ENCODE data around the gene OCIAD1. TPM values are rescaled to one million over a fixed set of nuclear protein-coding genes. Genes with fewer than 3 reads are reported as not detected.

Gene OCIAD1
- total and polyA plus RNA-seq, 2 donors (not counting 1 experiment from before 2014, with no cell fraction given) = 82.3 to 119 TPM

DNA sequence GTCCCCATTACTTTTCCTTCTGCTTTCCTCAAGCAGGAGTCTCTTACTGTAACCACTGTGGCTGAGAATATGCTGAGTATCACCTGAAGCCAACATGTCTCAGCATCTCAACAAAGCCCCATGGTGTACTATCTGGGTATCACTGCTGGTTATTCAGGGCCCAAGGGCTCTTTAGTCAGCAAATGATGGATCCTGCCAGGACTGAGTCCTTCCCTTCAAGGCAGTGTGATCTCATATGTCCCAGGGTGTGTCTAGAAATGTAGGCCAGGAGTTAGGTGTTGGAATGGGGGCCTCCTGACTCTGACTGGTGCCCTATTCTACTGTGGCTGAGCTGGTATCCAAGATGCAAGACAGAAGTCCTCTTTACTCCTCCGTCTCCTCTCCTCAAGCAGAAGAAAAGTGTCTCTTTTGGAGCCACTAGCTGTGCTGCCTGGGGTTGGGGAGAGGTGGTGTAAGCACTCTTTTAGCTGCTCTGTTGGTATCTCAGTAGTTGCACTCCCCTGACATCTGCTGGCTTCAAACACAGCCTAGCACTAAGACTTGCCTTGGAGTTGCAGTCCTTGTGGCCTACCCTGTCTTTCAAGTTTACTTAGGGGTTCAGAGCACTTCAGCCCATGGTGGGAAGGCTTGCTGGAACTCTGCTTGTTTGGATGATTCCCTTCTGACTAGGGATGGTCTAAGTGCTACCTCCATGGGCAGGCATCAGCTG lies 47.1 kb downstream of the OCIAD1 start:
- Histone ChIP-seq H3K4me2 (replicated peaks; ENCODE audit: low read depth, low read length, poor library complexity, severe bottlenecking) (no peak overlapping the region), H3K27ac (ENCODE audit: low read length in 2 of 2) (no peak overlapping the region), H3K79me2 (ENCODE audit: control insufficient read depth, insufficient read depth, low read length) (no peaks in the 10 kb centered on the region), H3K9me3 (ENCODE audit: control extremely low read depth in 1 of 3, control insufficient read depth in 2 of 3, insufficient read depth in 1 of 3, low read length in 2 of 3) (peaks cover 0 to 3% (median 1%) of the 10 kb centered on the region in 3 donors), H2AFZ (ENCODE audit: insufficient read depth, low read depth, low read length, poor library complexity, severe bottlenecking) (no peak overlapping the region), H4K20me1 (ENCODE audit: control insufficient read depth, insufficient read depth, low read length, poor library complexity, severe bottlenecking) (no peaks in the 10 kb centered on the region), H3K4me1 (ENCODE audit: control insufficient read depth in 2 of 2, insufficient read depth in 2 of 2, low read length in 2 of 2) (no peaks in the 10 kb centered on the region), H3K36me3 (replicated peaks in 1 of 2; ENCODE audit: control extremely low read depth in 1 of 2, control insufficient read depth in 1 of 2, extremely low read depth in 1 of 2, insufficient read depth in 2 of 2, low read length in 1 of 2) (no peaks in the 10 kb centered on the region), H3K4me3 (ENCODE audit: control extremely low read depth in 1 of 5, extremely low read depth in 1 of 5, insufficient read depth in 1 of 5, low read depth in 2 of 5, low read length in 4 of 5) (no peak overlapping the region), H3K9ac (ENCODE audit: low read length) (no peak overlapping the region), H3K27me3 (replicated peaks in 1 of 4; ENCODE audit: control extremely low read depth in 1 of 4, control insufficient read depth in 3 of 4, insufficient read depth in 4 of 4, low read length in 3 of 4) (no peaks in the 10 kb centered on the region)
- Mint-ChIP-seq H3K27me3 (no peaks in the 10 kb centered on the region), H3K27ac (no peak overlapping the region), H3K4me1 (no peaks in the 10 kb centered on the region), H3K9me3 (ENCODE audit: insufficient read depth) (no peaks in the 10 kb centered on the region), H3K4me3 (no peak overlapping the region)
- ChIA-PET POLR2A (no interaction called here), CTCF (no interaction called here)
- intact Hi-C loops (cut with micrococcal nuclease) = no loop called here
- no CpG with 5 or more reads among the region's 1 CpG for WGBS (ENCODE audit: insufficient coverage)
- no peak for TF ChIP-seq EZH2 (IDR thresholded peaks at IDR 0.05; ENCODE audit: borderline replicate concordance, insufficient read depth, low read depth, low read length, poor library complexity, severe bottlenecking)
- TF ChIP-seq, protein P1, sequence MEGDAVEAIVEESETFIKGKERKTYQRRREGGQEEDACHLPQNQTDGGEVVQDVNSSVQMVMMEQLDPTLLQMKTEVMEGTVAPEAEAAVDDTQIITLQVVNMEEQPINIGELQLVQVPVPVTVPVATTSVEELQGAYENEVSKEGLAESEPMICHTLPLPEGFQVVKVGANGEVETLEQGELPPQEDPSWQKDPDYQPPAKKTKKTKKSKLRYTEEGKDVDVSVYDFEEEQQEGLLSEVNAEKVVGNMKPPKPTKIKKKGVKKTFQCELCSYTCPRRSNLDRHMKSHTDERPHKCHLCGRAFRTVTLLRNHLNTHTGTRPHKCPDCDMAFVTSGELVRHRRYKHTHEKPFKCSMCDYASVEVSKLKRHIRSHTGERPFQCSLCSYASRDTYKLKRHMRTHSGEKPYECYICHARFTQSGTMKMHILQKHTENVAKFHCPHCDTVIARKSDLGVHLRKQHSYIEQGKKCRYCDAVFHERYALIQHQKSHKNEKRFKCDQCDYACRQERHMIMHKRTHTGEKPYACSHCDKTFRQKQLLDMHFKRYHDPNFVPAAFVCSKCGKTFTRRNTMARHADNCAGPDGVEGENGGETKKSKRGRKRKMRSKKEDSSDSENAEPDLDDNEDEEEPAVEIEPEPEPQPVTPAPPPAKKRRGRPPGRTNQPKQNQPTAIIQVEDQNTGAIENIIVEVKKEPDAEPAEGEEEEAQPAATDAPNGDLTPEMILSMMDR (IDR thresholded peaks at IDR 0.05) = no peak
- no peak for ATAC-seq (ENCODE audit: low read depth)
- no peak for DNase-seq

DNA sequence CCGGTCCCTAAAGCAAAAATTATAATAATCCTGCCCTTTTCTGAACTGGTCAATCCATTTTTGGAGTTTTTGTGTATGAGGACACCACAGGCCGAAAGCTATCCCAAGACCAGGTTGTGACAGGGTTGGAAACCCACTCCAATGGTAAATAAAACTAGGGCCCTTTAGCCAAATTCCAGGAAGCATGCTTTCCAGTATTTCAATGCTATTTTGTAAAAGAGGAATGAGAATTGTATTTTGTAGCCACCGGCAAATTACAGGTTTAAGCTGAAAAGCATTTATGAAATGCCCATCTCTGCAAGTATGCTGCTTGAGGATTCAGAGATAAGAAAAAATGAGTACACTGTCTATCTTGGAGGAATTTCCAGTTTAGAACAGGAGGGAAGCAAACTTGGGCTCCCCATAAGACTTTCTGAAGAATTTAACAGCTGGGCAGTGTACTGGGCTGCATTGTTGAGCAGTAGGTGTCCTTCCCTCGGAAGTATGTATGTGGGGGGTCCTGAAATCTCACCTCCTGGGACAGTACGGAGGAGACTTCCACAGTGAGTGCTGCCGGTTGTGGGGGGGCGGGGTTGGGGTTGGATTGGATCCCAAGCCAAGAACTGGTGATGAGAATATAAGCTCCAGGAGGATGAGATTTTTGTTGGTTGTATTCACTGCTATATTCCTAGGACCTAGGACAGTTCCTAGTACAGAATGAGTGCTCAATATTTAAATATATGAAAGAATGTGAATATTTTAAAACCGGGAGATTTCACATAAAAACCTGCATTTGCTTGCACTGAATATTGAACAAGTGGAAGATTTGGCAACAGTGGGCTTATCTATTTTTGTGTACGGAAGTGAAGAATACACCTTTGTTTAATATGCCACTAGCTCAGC lies 48.9 kb downstream of the OCIAD1 start:
- CTCF ChIA-PET = no interaction called here
- WGBS (ENCODE audit: insufficient coverage) = 83% methylated on average over 1 of the region's 9 CpGs
- Histone ChIP-seq H3K36me3 (replicated peaks in 1 of 2; ENCODE audit: control extremely low read depth in 1 of 2, control insufficient read depth in 1 of 2, extremely low read depth in 1 of 2, insufficient read depth in 2 of 2, low read length in 1 of 2) (no peaks in the 10 kb centered on the region), H3K4me3 (ENCODE audit: control extremely low read depth in 1 of 5, extremely low read depth in 1 of 5, insufficient read depth in 1 of 5, low read depth in 2 of 5, low read length in 4 of 5) (no peak overlapping the region), H3K79me2 (ENCODE audit: control insufficient read depth, insufficient read depth, low read length) (no peaks in the 10 kb centered on the region), H2AFZ (ENCODE audit: insufficient read depth, low read depth, low read length, poor library complexity, severe bottlenecking) (no peak overlapping the region), H4K20me1 (ENCODE audit: control insufficient read depth, insufficient read depth, low read length, poor library complexity, severe bottlenecking) (no peaks in the 10 kb centered on the region), H3K4me2 (replicated peaks; ENCODE audit: low read depth, low read length, poor library complexity, severe bottlenecking) (no peak overlapping the region), H3K27ac (ENCODE audit: low read length in 2 of 2) (no peak overlapping the region), H3K9me3 (ENCODE audit: control extremely low read depth in 1 of 3, control insufficient read depth in 2 of 3, insufficient read depth in 1 of 3, low read length in 2 of 3) (peaks cover 0 to 3% (median 0%) of the 10 kb centered on the region in 3 donors), H3K4me1 (ENCODE audit: control insufficient read depth in 2 of 2, insufficient read depth in 2 of 2, low read length in 2 of 2) (no peaks in the 10 kb centered on the region), H3K27me3 (replicated peaks in 1 of 4; ENCODE audit: control extremely low read depth in 1 of 4, control insufficient read depth in 3 of 4, insufficient read depth in 4 of 4, low read length in 3 of 4) (no peaks in the 10 kb centered on the region), H3K9ac (ENCODE audit: low read length) (no peak overlapping the region)
- Mint-ChIP-seq H3K27ac (no peak overlapping the region), H3K4me3 (no peak overlapping the region), H3K27me3 (no peaks in the 10 kb centered on the region), H3K4me1 (no peaks in the 10 kb centered on the region), H3K9me3 (ENCODE audit: insufficient read depth) (no peaks in the 10 kb centered on the region)
- intact Hi-C loops (cut with micrococcal nuclease) = no loop called here
- ATAC-seq (ENCODE audit: low read depth) (no peak), DNase-seq (no peak)
- POLR2A ChIA-PET = no interaction called here
- TF ChIP-seq, protein P1 (IDR thresholded peaks at IDR 0.05) = no peak
- no peak for TF ChIP-seq EZH2 (IDR thresholded peaks at IDR 0.05; ENCODE audit: borderline replicate concordance, insufficient read depth, low read depth, low read length, poor library complexity, severe bottlenecking)

All from B cell (primary cell).